LNCaP clone FGC (cell line): Measurements from ENCODE around the gene KIAA2012.

Experiments
- DNase-seq: peaks from one replicate; pipeline ENCODE4 v3.0.0-alpha.2; 2011; ENCODE audit warnings: low read depth
- H3K4me3 ChIP-seq: 2 replicates; pipeline ENCODE4 v1.5.1; 2011; ENCODE audit warnings: mild to moderate bottlenecking, low read depth, low read length, control low read depth
- TF ChIP-seq, protein P1 (sequence below): IDR thresholded peaks from 2 replicates; pipeline ENCODE4 v1.5.1; 2012; ENCODE audit warnings: mild to moderate bottlenecking; ENCODE audit not compliant: control insufficient read depth, insufficient read depth; ENCODE audit errors: extremely low read depth

Gene KIAA2012

DNA sequence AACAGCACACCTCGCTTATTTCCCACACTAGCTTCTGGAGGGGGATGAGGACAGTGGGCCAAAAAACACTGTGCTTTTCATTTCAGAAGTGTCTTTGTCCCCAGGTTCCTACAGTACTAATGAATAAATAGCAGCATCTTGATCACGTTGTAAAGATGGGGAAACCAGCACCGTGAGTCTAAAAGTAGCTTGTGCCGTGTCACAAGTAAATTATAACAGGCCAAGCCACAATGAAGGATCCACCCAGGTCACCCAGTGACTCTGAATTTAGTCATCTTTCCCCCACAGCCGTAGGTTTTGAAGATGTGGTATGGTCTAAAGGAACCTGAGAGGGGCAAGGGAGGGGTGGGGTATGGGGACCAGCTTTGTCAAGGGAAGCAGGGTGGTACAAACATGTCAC lies 30.6 kb upstream of the KIAA2012 start:
- H3K4me3 ChIP-seq: no peak overlapping the region
- no peak for DNase-seq
- TF ChIP-seq, protein P1, sequence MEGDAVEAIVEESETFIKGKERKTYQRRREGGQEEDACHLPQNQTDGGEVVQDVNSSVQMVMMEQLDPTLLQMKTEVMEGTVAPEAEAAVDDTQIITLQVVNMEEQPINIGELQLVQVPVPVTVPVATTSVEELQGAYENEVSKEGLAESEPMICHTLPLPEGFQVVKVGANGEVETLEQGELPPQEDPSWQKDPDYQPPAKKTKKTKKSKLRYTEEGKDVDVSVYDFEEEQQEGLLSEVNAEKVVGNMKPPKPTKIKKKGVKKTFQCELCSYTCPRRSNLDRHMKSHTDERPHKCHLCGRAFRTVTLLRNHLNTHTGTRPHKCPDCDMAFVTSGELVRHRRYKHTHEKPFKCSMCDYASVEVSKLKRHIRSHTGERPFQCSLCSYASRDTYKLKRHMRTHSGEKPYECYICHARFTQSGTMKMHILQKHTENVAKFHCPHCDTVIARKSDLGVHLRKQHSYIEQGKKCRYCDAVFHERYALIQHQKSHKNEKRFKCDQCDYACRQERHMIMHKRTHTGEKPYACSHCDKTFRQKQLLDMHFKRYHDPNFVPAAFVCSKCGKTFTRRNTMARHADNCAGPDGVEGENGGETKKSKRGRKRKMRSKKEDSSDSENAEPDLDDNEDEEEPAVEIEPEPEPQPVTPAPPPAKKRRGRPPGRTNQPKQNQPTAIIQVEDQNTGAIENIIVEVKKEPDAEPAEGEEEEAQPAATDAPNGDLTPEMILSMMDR: no peak

DNA sequence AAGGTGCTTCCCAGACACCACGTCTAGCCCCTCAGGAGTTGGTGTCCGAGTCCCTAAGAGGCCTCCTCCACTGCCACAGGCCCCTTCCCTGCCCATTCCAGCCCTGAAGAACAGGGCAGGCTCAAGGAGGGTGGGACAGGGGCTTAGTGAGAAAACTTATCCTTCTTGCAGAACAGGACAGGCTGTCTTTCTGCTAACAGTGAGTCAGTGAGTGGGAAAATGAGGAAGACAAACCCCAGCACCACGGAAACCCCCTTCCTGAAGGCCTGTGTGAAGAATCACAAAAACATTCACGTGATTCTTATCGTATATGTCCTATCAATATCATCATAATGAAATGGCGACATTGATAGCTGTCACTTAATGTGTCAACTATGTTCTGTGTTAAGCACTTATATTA lies 29.6 kb upstream of the KIAA2012 start:
- H3K4me3 ChIP-seq: no peak overlapping the region
- TF ChIP-seq, protein P1: no peak
- DNase-seq: no peak

DNA sequence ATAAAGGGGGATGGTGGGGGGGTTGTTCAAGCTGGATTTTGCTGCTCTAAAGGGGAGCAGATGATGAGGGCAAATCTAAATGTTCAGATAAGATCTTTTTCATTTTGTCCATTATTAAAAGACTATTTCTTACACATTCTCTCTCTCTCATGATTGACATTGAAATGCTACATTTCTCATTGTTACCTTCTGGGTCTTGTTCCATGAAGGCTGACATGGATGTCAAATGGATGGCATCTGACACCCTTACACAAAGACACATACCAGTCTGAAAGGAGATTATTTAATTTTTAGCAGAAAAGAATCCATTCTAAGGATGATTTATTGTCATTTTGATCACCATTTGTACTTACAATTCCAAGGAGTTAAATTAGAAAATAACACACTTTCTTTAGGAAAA lies 28.3 kb upstream of the KIAA2012 start:
- TF ChIP-seq, protein P1: no peak
- DNase-seq: no peak

DNA sequence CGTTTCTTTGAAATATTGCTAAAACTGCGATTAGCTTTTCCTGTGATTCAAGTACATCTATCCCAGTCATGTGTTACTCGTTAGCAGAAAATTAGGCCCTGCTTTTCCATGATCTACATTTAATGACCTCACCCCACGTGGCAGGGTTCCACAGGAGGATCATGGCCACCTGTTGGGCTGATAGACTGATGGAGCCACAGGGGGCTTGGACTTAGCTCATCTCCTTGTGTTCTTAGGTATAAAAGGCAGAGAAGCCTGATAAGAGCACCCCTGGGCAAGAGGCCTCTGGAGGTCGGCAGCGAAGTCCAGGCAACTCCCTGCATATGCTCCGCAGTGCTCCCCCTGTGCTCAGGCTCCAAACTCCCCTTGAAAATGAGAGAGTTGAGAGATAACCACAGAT lies 26.5 kb upstream of the KIAA2012 start:
- DNase-seq: no peak
- H3K4me3 ChIP-seq: no peak overlapping the region
- TF ChIP-seq, protein P1: no peak

More for the DNA sequence above, 28.3 kb upstream of the KIAA2012 start:
- no peak overlapping the region for H3K4me3 ChIP-seq

DNA sequence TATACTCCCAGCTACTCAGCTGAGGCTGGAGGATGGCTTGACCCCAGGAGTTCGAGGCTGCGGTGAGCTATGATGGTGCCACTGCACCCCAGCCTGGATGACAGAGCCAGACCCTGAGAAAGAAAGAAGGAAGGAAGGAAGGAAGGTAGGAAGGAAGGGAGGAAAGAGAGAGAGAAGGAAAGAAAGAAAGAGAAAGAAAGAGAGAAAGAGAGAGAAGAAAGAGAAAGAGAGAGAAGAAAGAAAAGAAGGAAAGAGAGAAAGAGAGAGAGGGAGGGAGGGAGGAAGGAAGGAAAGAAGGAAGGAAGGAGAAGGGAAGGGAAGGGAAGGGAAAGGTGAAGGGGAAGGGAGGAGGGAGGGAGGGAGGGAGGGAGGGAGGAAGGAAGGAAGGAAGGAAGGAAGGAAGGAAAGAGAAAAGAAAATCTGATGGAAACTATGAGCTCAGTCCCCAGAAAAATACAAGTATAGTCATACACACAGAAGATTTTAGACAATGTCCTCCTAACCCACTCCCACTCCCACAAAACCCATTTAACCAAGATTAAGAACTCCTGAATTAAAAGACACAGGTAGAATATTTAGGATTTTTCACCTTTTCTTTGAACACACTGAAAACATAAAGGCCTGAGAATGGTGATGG lies 23.8 kb upstream of the KIAA2012 start:
- no peak for DNase-seq
- H3K4me3 ChIP-seq: no peak overlapping the region
- TF ChIP-seq, protein P1: no peak

DNA sequence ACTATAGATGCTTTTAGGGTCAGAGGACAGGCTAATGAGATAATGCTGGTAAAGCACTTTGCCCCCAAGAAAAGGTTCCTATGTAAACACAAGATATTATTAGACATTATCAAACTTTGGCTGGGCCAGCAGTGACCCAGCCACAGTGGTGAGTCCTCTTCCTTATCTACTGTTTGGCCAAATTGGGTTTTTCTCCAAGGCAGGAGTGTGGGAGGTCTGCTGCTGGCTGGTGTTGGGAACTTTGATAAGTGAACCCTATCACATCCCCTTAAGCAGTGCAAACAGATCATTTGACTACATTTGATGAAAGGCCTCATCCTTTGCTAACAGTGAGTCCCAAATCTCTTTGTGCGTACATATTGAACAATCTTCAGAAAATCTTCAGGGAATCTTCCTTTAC lies 23.2 kb upstream of the KIAA2012 start:
- no peak for DNase-seq
- TF ChIP-seq, protein P1: no peak
- H3K4me3 ChIP-seq: no peak overlapping the region

DNA sequence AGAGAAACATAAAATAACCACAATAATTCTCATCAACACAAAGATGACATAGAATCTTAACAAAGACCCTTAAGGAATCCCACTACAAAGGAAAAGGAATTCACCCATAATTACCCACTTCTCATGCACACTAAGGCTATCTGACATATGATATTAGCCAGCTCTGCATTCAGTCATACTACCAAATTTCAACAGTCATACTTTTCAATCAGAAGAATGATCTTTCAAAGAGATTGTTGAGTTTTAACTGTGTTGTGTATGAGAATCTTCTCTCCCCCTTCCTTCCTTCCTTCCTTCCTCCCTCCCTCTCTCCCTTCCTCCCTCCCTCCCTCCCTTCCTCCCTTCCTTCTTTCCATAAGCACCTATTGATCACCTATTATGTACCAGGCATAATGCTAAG lies 22.4 kb upstream of the KIAA2012 start:
- DNase-seq: no peak
- no peak overlapping the region for H3K4me3 ChIP-seq

More for the DNA sequence above, 22.4 kb upstream of the KIAA2012 start:
- TF ChIP-seq, protein P1: no peak
